Measurements from ENCODE around the gene ZNF229.
"Not testable (repeated sequence)": the region's sequence is repeated elsewhere in the genome, so short reads cannot be mapped to it uniquely, and the experiment has no call there.

ZNF229 gene

DNA sequence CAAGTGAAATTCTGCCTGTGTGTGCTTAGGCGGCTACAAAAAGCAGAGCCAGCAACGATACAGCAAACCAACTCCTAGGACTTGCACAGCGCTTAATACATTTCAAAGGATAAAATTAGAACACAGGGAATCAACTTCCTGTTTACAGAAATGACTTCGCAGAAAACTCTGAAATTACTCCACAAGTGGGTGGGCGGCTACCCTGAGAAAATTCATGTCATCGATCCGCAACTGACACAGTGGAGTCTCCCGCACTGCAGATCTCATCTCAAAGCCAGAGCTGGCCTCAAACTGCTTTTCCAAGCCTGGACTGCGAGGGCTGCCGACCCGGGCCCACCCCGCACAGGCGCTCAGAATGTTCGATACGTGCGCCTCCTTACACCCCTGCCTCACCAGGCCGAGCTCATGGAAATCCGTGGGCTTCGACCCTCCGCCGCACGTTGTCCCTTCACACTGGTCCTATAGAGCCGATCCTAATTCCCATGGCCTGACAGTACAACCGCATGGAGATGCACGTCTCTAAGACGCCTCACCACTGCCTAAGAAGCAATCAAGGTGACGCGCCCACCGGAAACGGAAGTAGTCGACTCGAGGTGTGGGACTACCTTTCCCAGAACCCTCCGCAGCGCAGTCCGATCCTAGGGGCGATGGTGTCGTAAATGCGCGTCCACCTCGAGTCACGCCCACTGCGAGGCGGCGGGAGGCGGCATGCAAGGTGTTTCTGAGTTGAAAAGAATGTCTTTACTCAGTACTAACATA, at the start of gene ZNF229:
TSS of gene ZNF229 (minus strand) at position 557 of the 759 bp plus-strand sequence. CDS start 5,625 bp downstream, outside the sequence.
- peak; percentile 8 for DNase-seq

DNA sequence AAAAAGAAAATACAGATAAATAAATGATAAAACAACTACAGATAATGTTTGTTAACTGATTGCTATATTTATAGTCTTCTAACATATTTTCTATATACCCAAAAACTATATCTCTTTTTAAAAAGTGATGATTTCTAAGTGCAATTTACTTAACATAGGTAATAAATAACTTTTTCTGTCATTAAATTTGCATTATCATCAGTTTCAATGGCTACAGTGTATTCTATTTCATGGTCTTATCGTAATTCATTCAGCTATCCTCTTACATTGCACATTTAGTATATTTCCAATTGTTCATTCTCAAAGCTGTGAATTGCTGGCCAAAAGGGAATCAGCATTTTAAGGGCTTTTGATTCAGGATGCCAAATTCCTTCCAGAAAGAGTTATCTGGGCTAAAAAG, 48.4 kb upstream of the ZNF229 start:
- DNase-seq: no peak

DNA sequence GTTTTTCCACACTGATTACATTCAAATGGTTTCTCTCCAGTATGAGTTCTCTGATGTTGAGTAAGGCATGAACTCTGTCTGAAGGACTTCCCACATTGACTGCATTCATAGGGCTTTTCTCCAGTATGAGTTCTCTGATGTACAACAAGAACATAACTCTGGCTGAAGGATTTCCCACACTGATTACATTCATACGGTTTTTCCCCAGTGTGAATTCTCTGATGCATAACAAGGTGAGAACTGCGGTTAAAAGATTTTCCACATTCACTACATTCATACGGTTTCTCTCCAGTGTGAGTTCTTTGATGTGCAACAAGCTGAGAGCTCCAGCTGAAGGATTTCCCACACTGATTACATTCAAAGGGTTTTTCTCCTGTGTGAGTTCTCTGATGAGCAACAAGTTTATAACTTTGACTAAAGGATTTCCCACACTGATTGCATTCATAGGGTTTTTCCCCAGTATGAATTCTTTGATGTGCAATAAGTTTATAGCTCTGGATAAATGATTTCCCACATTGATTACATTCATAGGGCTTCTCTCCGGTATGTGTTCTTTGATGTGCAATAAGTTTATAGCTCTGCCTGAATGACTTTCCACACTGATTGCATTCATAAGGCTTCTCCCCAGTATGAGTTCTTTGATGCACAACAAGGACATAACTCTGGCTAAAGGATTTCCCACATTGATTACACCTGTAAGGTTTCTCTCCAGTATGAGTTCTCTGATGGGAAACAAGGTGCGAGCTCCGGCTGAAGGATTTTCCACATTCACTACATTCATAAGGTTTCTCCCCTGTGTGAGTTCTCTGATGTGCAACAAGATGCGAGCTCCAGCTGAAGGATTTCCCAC, 28.5 kb upstream of the ZNF229 start:
- peak; percentile 27 for DNase-seq

DNA sequence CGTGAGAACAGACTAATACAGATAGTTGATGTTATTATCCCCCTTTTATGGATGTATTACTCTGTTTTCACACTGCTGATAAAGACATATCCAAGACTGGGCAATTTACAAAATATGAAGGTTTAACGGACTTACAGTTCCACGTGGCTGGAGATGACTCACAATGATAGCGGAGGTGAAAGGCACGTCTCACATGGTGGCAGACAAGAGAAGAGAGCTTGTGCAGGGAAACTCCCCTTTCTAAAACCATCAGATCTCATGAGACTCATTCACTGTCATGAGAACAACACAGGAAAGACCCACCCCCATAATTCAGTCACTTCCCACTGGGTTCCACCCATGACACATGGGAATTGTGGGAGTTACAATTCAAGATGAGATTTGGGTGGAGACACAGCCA, 20.5 kb upstream of the ZNF229 start:
- not testable (repeated sequence) for DNase-seq

DNA sequence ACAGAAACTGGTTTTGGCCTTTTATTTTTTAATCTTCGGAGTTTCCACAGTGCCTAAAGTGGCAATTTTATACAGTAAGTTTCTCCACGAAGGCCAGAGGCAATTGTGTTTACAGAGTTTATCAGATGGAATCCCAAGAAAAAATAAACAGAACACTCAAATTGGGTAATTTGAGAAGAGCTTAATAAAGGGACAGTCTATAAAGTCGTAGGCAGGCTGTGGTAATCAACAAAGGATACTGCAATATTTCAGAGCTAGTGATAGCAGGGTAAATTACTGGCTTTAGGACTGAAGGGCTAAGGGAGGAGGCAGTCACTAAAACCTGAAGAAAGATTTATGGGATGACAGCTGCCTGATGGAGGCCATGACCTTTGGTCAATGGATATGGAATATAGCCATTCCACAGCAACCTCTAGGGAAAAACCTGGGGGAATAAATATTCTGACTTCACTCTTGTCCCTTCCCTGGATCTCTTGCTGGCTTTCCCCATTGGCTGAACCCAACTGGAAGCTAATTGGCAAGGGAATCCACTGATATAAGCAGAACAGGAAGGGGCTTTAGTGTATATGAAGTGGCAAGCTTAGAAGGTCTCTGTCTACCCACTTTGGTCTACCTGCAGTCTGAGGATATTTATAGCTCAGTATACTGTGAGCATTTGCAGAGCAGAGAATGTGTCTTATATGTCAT, 14.5 kb upstream of the ZNF229 start:
- not testable (repeated sequence) for DNase-seq

DNA sequence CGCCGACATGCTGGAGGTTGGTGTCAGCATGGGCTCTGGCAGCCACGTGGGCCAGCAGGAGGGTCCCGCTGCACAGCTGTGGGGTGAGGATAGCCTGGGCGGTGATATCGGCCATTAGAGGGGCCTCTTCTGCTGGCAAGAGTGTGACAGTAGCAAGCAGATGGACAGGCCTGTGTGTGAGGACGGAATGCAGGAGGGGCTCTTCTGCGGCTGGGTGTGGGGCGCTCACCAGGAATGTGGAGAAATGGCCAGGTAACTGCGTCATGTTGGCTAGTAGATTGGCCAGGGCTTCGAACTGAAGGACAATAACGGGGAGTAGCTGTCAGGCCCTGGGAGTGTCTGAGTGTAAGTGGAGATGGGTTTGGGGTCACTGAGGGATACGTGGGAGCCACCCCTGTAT, 7.7 kb upstream of the ZNF229 start:
- not testable (repeated sequence) for DNase-seq

DNA sequence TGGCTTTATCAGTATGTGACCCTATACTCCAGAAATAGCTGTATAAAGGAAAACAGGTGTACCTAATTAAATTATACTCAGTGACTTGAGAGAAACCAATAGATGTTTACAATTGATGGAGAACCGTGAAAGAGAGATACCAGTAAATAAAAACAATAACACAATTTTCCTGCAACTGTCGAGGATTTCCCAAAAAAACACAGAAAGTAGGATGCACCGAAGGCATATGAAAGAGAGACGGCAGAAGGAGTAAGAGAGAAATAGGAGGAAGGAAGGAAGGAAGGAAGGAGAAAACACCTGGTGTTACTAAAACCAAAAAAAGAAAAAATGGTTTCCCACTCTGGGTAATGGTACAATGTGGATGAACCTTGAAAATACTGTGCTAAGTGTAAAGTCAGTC, 6.8 kb upstream of the ZNF229 start:
- DNase-seq: no peak

DNA sequence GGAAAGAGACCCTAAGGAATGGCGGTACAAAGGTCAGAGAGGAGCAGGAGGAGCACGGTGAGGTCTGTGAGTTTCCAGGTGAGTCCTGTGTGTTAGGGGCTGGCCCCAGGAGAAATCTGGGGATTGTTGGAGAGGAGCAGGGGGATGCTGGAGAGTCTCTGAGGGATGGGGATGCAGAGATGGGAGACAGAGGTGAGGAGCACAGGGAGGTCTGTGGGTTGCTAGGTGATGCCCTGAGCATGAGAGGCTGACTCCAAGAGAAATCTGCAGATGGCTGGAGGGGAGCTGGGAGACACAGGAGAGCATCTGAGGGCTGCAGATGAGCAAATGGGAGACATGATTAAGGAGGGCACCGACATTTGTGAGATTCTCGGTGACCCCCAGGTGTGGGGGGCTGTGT, 4.1 kb upstream of the ZNF229 start:
- DNase-seq: no peak

DNA sequence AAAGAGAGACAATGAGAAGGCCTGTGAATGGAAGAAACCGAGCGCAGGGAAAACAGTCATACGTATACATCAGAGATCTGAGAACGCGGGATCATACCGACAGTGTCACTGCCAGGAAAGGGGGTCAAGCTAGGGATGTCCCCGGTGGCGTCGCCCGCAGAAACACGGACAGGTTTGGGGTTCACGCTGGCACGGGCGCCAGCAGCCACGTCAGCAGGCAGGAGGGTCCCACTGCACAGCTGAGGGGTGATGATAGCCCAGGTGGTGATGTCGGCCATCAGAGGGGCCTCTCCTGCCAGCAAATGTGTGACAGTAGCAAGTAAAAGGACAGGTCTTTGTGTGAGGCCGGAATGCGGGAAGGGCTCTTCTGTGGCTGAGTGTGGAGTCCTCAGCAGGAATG, 3.4 kb upstream of the ZNF229 start:
- no peak for DNase-seq

DNA sequence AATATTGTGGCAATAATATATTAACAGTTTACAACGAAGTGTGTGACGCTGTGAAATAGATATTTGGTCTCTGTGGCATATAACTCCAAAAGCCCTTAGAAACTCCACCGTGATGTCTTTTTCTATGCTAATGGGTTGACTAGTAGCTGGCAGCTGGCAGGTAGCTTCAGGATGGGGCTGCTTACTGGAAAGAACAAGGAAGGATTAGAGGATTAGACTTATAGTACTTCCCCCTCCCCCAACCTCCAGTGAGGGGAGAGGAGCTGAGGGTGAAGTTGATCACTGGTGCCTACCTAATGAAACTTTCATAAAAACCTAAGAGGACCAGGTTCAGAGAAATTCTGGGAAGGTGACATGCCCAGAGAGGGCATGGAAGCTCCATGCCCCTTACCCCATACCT, 9.8 kb downstream of the ZNF229 start:
- DNase-seq: no peak

DNA sequence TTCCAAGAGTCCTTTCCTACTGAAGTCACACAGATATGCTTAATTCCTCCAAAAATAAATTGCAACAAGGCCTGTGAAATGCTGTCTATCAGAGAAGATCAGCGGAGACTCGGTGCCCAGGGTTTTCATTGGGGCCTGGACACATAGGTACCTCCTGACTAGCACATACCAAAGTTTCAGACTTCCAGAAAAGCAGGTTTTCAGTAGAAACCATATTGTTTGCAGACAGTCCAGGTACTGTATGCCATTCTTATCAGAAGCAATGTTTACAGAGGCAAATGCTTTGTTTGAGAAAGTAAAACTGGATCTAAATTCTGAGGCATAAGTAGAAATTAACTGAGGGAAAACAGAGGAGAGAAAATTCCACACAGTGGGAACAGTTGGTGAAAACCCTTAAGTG, 12.8 kb downstream of the ZNF229 start:
- no peak for DNase-seq

DNA sequence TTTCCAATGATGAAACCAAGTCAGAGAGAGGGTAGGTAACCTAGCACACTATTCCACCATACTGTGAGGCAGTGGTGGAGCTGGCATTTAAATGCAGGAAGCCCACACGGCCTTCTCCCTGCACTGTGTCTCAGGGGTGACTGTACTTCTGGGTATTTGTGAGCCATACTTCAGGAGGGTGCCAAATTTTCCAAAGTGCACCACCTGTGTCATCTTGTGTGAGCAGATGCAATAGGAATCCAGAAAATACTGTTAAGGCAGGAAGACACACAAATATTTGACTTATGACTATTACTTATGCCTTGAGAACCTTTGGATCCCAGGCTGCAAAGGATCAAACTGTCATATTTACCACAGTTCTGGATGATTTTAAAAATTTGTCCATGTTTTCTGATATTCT, 17.3 kb downstream of the ZNF229 start:
- no peak for DNase-seq

DNA sequence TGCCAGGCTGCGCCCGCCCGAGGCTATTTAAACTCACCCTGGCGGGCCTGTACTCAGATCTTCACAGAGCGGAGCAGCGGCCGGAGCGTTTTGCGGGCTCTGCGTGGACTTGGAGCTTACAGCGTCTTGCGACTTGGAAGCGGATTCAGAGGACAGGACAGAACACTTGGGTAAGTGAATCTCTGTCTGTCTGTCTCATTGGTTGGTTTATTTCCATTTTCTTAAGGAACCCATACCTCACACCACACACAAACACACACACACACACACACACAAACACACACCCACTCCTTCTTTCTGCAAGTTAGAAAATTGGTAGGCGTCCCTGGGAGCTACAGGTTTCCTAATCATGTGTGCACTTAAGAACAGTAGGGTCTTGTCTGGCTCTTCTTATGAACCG, 32.7 kb downstream of the ZNF229 start:
- not testable (repeated sequence) for DNase-seq

DNA sequence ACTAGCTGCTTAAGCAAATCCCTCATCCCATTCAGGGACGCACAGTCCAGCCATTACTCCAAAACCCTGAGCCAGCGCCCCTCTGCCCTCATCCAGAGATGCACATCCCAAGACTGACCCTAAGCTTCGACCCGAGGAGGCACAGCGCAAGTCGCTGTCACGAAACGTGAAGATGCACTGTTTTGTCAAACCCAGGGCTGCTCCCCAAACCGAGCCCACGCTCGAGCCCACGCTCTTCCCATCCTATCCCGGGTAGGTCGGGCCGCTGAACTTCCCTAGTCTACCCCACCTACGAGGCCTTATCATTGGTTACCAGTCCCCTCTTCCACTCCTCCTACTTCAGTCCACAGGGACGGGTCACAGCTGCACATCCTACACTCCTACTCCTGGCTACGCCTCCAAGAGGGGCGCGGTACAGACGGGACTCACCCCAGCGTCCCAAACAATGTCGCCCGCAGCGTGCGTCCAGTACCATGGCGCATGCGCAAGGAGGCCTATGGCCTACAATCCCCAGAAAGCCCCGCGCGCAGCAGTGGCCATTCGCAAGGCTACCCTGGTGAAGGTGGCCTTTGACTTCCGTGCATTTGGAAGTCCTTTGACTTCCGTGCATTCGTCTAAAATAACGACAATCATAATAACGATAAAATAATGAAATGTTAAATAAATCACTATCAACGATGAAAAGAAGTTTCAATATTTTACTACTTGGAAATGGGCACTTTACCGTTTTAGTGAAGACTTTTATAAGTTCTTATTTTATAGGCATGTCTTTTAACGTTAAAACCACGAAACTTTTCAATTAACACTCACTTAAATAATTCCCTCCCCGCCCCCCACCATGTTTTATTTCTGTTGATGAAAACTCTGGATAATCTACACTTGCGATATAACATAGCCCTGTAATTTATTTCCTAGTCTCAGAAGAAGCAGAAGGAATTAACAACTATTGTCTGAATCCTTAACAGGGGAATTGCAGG, 46.8 kb downstream of the ZNF229 start, which contains the start of gene ZNF285:
TSS of gene ZNF285 (minus strand) at position 470 of the 977 bp plus-strand sequence. CDS start 4,395 bp downstream, outside the sequence.
- no peak for DNase-seq

DNA sequence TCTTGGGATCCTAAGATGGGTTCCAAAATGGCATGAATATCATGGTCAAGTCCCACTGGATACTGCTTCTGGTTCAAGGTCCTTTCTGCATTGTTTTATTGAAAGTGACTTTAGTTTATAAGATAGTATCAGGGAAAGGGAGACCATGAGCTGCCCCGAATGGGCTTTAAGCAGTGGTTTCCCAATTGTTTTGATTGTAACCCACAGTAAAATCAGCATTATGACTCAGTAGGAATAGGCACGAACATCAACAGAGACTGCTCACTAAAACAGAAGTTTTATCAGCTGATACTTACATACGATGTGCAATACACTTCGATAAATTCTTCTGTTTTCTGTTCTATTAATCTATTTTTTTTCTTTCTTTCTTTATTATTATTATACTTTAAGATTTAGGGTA, 59.0 kb downstream of the ZNF229 start:
- not testable (repeated sequence) for DNase-seq

All from NCI-H1105 treated with DMSO at 0.1 percent for 48 hours (cell line).